Liver (tissue), 9 donors: ENCODE data around the gene SF1. TPM values are rescaled to one million over a fixed set of nuclear protein-coding genes. Genes with fewer than 3 reads are reported as not detected.

Experiments used
- DNase-seq: peaks from one replicate; pipeline ENCODE4 v3.0.0-alpha.2; 2017; ENCODE audit warnings: low spot score
- H3K27ac ChIP-seq, 2 donors: one replicate each; pipeline ENCODE4 v1.7.0; 2013; ENCODE audit warnings: inconsistent platforms in 2 of 2, low read length in 2 of 2, control low read depth in 1 of 2, low read depth in 1 of 2, mild to moderate bottlenecking in 1 of 2
- H3K27me3 ChIP-seq, 4 donors: one replicate each; pipeline versions ENCODE4 v1.6.1 to v1.7.0; 2013; ENCODE audit warnings: low read length in 3 of 4, inconsistent platforms in 1 of 4, mild to moderate bottlenecking in 1 of 4, moderate library complexity in 1 of 4; ENCODE audit not compliant: control insufficient read depth in 4 of 4, insufficient read depth in 4 of 4
- H3K36me3 ChIP-seq, 4 donors: one replicate each; pipeline versions ENCODE4 v1.6.1 to v1.7.0; 2013; ENCODE audit warnings: low read length in 3 of 4, mild to moderate bottlenecking in 3 of 4, low read depth in 1 of 4, moderate library complexity in 1 of 4; ENCODE audit not compliant: control insufficient read depth in 4 of 4, insufficient read depth in 3 of 4
- H3K4me1 ChIP-seq, 4 donors: one replicate each; pipeline versions ENCODE4 v1.6.1 to v1.7.0; 2013; ENCODE audit warnings: low read length in 3 of 4, mild to moderate bottlenecking in 3 of 4, moderate library complexity in 1 of 4; ENCODE audit not compliant: control insufficient read depth in 4 of 4, insufficient read depth in 4 of 4
- H3K4me3 ChIP-seq, 3 donors: one replicate each; pipeline versions ENCODE4 v1.6.1 to v1.7.0; 2013; ENCODE audit warnings: low read length in 3 of 3, control low read depth in 1 of 3, low read depth in 1 of 3, mild to moderate bottlenecking in 1 of 3
- H3K9ac ChIP-seq, 2 donors: one replicate each; pipeline ENCODE4 v1.7.0; 2013; ENCODE audit warnings: low read length in 2 of 2, mild to moderate bottlenecking in 2 of 2, moderate library complexity in 2 of 2, control low read depth in 1 of 2, low read depth in 1 of 2
- H3K9me3 ChIP-seq, 4 donors: one replicate each; pipeline versions ENCODE4 v1.6.1 to v1.7.0; 2013; ENCODE audit warnings: low read length in 3 of 4; ENCODE audit not compliant: control insufficient read depth in 4 of 4
- ATF3 ChIP-seq: IDR thresholded peaks from 2 replicates; pipeline ENCODE4 v1.6.1; 2016; ENCODE audit warnings: antibody characterized with exemption
- CTCF ChIP-seq: fragments of 150-350 bp; IDR thresholded peaks from 2 replicates; pipeline ENCODE4 v1.5.1; 2017; ENCODE audit warnings: improper control_type of control experiment, low read depth, low read length; ENCODE audit not compliant: missing input control
- EGR1 ChIP-seq, 2 donors: IDR thresholded peaks; 2 replicates each; pipeline ENCODE4 v1.6.1; 2016 to 2018; ENCODE audit warnings: antibody characterized with exemption in 2 of 2, low read depth in 2 of 2
- FOXA1 ChIP-seq: IDR thresholded peaks from 2 replicates; pipeline ENCODE4 v1.6.1; 2016; ENCODE audit warnings: antibody characterized with exemption
- FOXA2 ChIP-seq: IDR thresholded peaks from 2 replicates; pipeline ENCODE4 v1.6.1; 2016; ENCODE audit warnings: antibody characterized with exemption
- GABPA ChIP-seq, 2 donors: IDR thresholded peaks in 1 of 2; conservative IDR thresholded peaks in 1 of 2; 2 replicates each; pipeline ENCODE4 v1.6.1; 2016; ENCODE audit warnings: antibody characterized with exemption in 2 of 2, mild to moderate bottlenecking in 1 of 2, moderate library complexity in 1 of 2
- HNF4A ChIP-seq, 2 donors: conservative IDR thresholded peaks; 2 replicates each; pipeline ENCODE4 v1.6.1; 2016; ENCODE audit warnings: antibody characterized with exemption in 2 of 2, mild to moderate bottlenecking in 2 of 2
- HNF4G ChIP-seq: IDR thresholded peaks from 2 replicates; pipeline ENCODE4 v1.6.1; 2016; ENCODE audit warnings: antibody characterized with exemption
- JUND ChIP-seq, 2 donors: IDR thresholded peaks; 2 replicates each; pipeline ENCODE4 v1.6.1; 2016; ENCODE audit warnings: antibody characterized with exemption in 2 of 2
- MAX ChIP-seq: IDR thresholded peaks from 2 replicates; pipeline ENCODE4 v1.6.1; 2016; ENCODE audit warnings: antibody characterized with exemption
- NR2F2 ChIP-seq: IDR thresholded peaks from 2 replicates; pipeline ENCODE4 v1.6.1; 2016; ENCODE audit warnings: antibody characterized with exemption
- RAD21 ChIP-seq, 2 donors: IDR thresholded peaks; 2 replicates each; pipeline ENCODE4 v1.6.1; 2016; ENCODE audit warnings: antibody characterized with exemption in 2 of 2, mild to moderate bottlenecking in 2 of 2
- REST ChIP-seq: IDR thresholded peaks from 2 replicates; pipeline ENCODE4 v1.6.1; 2016; ENCODE audit warnings: antibody characterized with exemption, mild to moderate bottlenecking
- RXRA ChIP-seq, 2 donors: IDR thresholded peaks; 2 replicates each; pipeline ENCODE4 v1.6.1; 2017 to 2018; ENCODE audit warnings: antibody characterized with exemption in 2 of 2, mild to moderate bottlenecking in 1 of 2
- SP1 ChIP-seq: IDR thresholded peaks from 2 replicates; pipeline ENCODE4 v1.6.1; 2018; ENCODE audit warnings: antibody characterized with exemption, mild to moderate bottlenecking
- TAF1 ChIP-seq: conservative IDR thresholded peaks from 2 replicates; pipeline ENCODE4 v1.6.1; 2016; ENCODE audit warnings: antibody characterized with exemption, mild to moderate bottlenecking
- YY1 ChIP-seq: IDR thresholded peaks from 2 replicates; pipeline ENCODE4 v1.6.1; 2016; ENCODE audit warnings: antibody characterized with exemption, mild to moderate bottlenecking
- ZBTB33 ChIP-seq: IDR thresholded peaks from 2 replicates; pipeline ENCODE4 v1.6.1; 2016; ENCODE audit warnings: antibody characterized with exemption
- WGBS: extraction: QIAGEN DNeasy Blood & Tissue Kit; methylation state at CpG from one replicate; pipeline ENCODE4 v1.1.7; 2013; 5-methylcytosine and 5-hydroxymethylcytosine counted together
- polyA plus RNA-seq, 2 donors: library from polyadenylated mRNA; stranded (reverse) in 1 of 2; unstranded in 1 of 2; fragments of 200-250 nt in 1 of 2; fragments of >200 nt in 1 of 2; fragmentation: Nextera tagmentation in 1 of 2; extraction: Ambion mirVana in 1 of 2; gene quantifications; one replicate each; pipeline versions ENCODE4 v1.2.1 to v1.2.3, GENCODE V29; 2013 to 2015
- total RNA-seq, 2 donors: library from RNA; depleted of rRNA; stranded (reverse); fragments of >200 nt; gene quantifications; one replicate each; pipeline ENCODE4 v1.2.3, GENCODE V29; 2014
- donor health status: healthy.
- donor health status: healthy.
- donor health status: healthy.
- donor health status: healthy.
- donor health status: healthy.

The SF1 gene
- 100 to 1,000 TPM in 1 of 2 donors, 10 to 100 TPM in 1; 46.2 to 135 TPM for total RNA-seq
- polyA plus RNA-seq: 10 to 100 TPM; 44.9 to 54.0 TPM

- peaks cover 0 to 25% (median 20%) of the 10 kb centered on the region in 4 donors for H3K4me1 ChIP-seq
- under 1% methylated on average over 80 of the region's 80 CpGs for WGBS
- peak within 1 kb of the TSS; percentile 97 to 99 for H3K27ac ChIP-seq
- peak within 1 kb of the TSS; percentile 78 for H3K9ac ChIP-seq
- peak; percentile 96 for DNase-seq
- peak within 1 kb of the TSS; percentile 84 to 100 (median 93) for H3K4me3 ChIP-seq
- H3K9me3 ChIP-seq: no peaks in the 10 kb centered on the region
- H3K36me3 ChIP-seq: peaks cover 7 to 27% (median 24%) of the 10 kb centered on the region in 4 donors
- no peaks in the 10 kb centered on the region for H3K27me3 ChIP-seq
- peak; percentile 57 for TF ChIP-seq FOXA1
- no peak for TF ChIP-seq NR2F2
- TF ChIP-seq GABPA (IDR thresholded peaks at IDR 0.05 in 1 of 2, conservative IDR thresholded peaks at IDR 0.05 in 1 of 2): peak; percentile 45 to 88
- peak; percentile 57 to 81 for TF ChIP-seq HNF4A (conservative IDR thresholded peaks at IDR 0.05)
- peak; percentile 99 for TF ChIP-seq ZBTB33
- peak; percentile 23 for TF ChIP-seq ATF3
- TF ChIP-seq JUND (IDR thresholded peaks at IDR 0.05): peak; percentile 68 to 93
- TF ChIP-seq MAX: peak; percentile 45
- no peak for TF ChIP-seq HNF4G
- TF ChIP-seq EGR1 (IDR thresholded peaks at IDR 0.05; ENCODE audit: low read depth in 2 of 2): peak; percentile 14 to 43
- peak; percentile 84 for TF ChIP-seq SP1
- TF ChIP-seq TAF1: peak; percentile 85
- no peak for TF ChIP-seq RAD21 (IDR thresholded peaks at IDR 0.05)
- peak; percentile 98 for TF ChIP-seq YY1
- TF ChIP-seq FOXA2: peak; percentile 39
- TF ChIP-seq REST: peak; percentile 82
- peak; percentile 44 to 59 for TF ChIP-seq RXRA (IDR thresholded peaks at IDR 0.05)
- no peak for TF ChIP-seq CTCF
These were observed at the start of gene SF1 for GRCh38 chr11:64778473-64779298. SF1 (minus strand) TSS chr11:64778542; CDS start chr11:64778392, 150 bp downstream.
